ENCODE data around the gene BBS9.
A peak's percentile ranks its signal among the peaks of the same experiment; 100 is the strongest.

Gene BBS9

DNA sequence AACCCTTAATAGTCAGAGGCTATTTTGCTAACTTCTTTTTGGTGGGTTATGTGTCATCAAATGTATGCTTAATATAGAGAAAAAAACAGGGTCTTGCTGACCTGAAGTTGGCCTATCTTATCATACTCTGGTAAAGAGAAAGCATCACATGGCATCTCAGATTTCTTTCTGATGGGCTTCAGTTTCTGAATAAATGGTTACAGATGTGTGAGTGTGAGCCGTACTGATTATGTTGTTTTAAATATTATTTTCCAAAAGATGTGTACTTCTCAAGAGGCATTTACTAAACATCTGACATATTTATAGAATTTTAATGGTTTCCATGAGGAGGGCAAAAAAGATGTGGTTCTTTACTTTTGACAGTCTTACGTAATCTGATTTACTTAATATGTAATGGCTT lies 28.4 kb downstream of the BBS9 start:
- no peak for DNase-seq (ENCODE audit: low spot score)
- TF ChIP-seq, protein P1, sequence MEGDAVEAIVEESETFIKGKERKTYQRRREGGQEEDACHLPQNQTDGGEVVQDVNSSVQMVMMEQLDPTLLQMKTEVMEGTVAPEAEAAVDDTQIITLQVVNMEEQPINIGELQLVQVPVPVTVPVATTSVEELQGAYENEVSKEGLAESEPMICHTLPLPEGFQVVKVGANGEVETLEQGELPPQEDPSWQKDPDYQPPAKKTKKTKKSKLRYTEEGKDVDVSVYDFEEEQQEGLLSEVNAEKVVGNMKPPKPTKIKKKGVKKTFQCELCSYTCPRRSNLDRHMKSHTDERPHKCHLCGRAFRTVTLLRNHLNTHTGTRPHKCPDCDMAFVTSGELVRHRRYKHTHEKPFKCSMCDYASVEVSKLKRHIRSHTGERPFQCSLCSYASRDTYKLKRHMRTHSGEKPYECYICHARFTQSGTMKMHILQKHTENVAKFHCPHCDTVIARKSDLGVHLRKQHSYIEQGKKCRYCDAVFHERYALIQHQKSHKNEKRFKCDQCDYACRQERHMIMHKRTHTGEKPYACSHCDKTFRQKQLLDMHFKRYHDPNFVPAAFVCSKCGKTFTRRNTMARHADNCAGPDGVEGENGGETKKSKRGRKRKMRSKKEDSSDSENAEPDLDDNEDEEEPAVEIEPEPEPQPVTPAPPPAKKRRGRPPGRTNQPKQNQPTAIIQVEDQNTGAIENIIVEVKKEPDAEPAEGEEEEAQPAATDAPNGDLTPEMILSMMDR (IDR thresholded peaks at IDR 0.05; ENCODE audit: extremely low read depth, insufficient read depth, missing control alignments): no peak
- in situ Hi-C loops (cut with MboI; ENCODE audit: low pct_unique_long_range_greater_than_20kb, low sequenced_read_pairs, unreplicated experiment): no loop called here

DNA sequence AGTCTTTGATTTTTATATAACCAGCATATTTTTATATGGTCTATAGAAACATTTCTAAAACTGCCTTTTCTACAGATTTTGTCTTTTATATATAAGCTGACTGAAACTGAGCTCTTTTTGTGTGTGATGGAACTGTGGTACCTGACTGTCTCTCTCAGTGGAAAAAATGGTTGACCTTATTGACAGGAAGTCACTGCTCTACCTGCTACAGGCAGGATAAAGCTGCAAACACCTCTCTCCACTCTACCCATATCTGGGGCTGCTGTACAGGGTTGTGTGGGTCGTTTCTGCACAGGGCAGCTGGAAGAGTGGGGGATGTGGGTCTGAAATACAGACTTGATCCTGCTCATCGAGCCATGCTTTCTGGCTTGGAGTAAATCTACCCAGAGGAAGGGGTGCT lies 48.5 kb downstream of the BBS9 start:
- in situ Hi-C loops (cut with MboI; ENCODE audit: low pct_unique_long_range_greater_than_20kb, low sequenced_read_pairs, unreplicated experiment): no loop called here
- TF ChIP-seq, protein P1 (IDR thresholded peaks at IDR 0.05; ENCODE audit: extremely low read depth, insufficient read depth, missing control alignments): no peak
- DNase-seq (ENCODE audit: low spot score): no peak

DNA sequence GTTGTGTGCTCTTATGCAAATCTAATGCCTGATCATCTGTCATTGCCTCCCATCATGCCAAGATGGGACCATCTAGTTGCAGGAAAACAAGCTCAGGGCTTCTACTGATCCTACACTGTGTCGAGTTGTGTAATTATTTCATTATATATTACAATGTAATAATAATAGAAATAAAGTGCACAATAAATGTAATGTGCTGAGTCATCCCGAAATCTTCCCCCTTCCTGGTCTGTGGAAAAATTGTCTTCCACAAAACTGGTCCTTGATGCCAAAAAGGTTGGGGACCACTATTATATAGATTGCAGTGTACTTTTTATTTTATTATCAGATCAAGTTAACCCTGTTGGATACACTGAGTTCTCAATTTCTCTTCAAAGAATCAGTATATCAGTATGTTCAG lies 50.2 kb downstream of the BBS9 start:
- in situ Hi-C loops (cut with MboI; ENCODE audit: low pct_unique_long_range_greater_than_20kb, low sequenced_read_pairs, unreplicated experiment): no loop called here
- TF ChIP-seq, protein P1 (IDR thresholded peaks at IDR 0.05; ENCODE audit: extremely low read depth, insufficient read depth, missing control alignments): no peak
- no peak for DNase-seq (ENCODE audit: low spot score)

DNA sequence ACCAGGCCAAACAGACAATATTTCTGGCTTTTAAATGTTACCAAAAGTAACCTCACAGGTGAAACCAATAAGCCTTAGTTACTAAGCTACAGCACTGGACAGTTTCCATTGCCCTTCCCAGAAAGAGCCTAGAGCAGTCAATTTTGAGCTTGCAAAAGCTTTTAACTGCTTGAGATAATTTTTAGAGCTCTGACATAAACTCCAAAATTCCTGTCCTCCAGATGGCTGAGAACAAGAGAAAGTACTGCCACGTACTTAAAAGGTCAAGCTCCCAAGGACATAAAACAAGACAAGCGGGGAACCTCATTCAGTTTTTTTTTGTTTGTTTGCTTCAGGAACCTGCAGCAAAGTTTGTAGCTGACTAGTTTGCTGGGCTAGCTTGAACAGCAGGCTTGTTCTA lies 54.1 kb downstream of the BBS9 start:
- no peak for DNase-seq (ENCODE audit: low spot score)
- in situ Hi-C loops (cut with MboI; ENCODE audit: low pct_unique_long_range_greater_than_20kb, low sequenced_read_pairs, unreplicated experiment): no loop called here

DNA sequence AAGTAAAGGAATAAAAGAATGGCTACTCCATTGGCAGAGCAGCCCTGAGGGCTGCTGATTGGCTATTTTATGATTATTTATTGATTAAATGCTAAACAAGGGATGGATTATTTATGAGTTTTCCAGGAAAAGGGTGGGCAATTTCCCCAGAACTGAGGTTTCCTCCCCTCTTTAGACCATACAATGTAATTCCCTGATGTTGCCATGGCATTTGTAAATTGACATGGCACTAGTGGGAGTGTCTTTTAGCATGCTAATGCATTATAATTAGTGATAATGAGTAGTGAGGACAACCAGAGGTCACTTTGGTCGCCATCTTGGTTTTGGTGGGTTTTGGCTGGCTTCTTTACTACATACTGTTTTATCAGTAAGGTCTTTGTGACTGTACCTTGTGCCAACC lies 55.5 kb downstream of the BBS9 start:
- in situ Hi-C loops (cut with MboI; ENCODE audit: low pct_unique_long_range_greater_than_20kb, low sequenced_read_pairs, unreplicated experiment): no loop called here
- no peak for DNase-seq (ENCODE audit: low spot score)
- TF ChIP-seq, protein P1 (IDR thresholded peaks at IDR 0.05; ENCODE audit: extremely low read depth, insufficient read depth, missing control alignments): no peak

More for the DNA sequence above, 54.1 kb downstream of the BBS9 start:
- TF ChIP-seq, protein P1 (IDR thresholded peaks at IDR 0.05; ENCODE audit: extremely low read depth, insufficient read depth, missing control alignments): no peak

DNA sequence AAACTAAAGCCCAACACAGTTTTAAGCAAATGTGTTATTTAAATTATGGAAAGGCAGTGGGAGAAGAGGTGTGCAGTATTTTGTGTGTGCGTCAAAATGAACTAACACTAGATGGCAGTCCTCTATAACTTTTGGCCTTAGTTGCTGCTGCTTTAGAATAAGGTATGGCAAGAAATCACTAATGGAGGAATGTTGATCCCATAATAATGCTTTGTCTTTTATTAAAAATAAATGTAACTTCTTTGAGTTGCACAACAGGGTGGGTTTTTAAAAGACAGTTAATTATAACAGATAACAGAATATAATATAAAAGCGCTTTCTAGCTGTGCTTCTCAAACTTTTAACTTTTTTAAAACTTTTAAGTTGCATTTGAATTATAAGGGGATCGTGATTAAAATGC lies 56.4 kb downstream of the BBS9 start:
- peak; percentile 50 for DNase-seq (ENCODE audit: low spot score)
- TF ChIP-seq, protein P1 (IDR thresholded peaks at IDR 0.05; ENCODE audit: extremely low read depth, insufficient read depth, missing control alignments): peak; percentile 70
- in situ Hi-C loops (cut with MboI; ENCODE audit: low pct_unique_long_range_greater_than_20kb, low sequenced_read_pairs, unreplicated experiment): no loop called here

DNA sequence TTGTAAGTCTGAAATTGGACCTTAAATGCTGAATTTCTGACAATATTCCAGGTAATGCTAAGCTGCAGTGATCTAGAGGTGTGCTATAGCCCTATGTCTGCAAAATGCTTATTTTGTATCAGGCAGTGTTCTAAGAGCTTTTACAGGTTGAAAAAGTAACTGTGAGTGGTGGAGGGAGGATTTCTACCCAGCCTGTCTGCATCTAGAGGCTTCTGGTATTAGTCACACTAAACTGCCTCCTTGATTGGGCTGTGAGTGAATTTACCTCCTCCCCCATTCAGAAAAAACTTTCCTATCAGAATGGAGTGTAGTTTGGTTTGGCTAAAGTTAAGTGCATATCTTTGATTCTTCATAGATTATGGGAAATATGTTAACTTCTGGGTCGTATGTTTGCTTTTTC lies 56.8 kb downstream of the BBS9 start:
- in situ Hi-C loops (cut with MboI; ENCODE audit: low pct_unique_long_range_greater_than_20kb, low sequenced_read_pairs, unreplicated experiment): no loop called here
- no peak for DNase-seq (ENCODE audit: low spot score)
- TF ChIP-seq, protein P1 (IDR thresholded peaks at IDR 0.05; ENCODE audit: extremely low read depth, insufficient read depth, missing control alignments): no peak
